A549 (cell line): Measurements from ENCODE around the gene PTPRF. TPM values are rescaled to one million over a fixed set of nuclear protein-coding genes. Genes with fewer than 3 reads are reported as not detected.

Source experiments
- ATAC-seq, 2 experiments: fragments of 200-7000 bp in 1 of 2; fragments of >200 bp in 1 of 2; cut with Nextera tagmentation in 1 of 2; cut with Tn5 transposase in 1 of 2; 3 replicates each; pipeline versions ENCODE4 v1.8.0 to v1.9.1; 2018 to 2020; ENCODE audit warnings: mild to moderate bottlenecking in 1 of 2, moderate library complexity in 1 of 2
- CTCF ChIA-PET: fragments of 300-600 bp; sonication (Branson Sonifier 250); formaldehyde crosslinking; extraction: SDS; loops from one replicate; lab custom pipeline; 2021; ENCODE audit warnings: antibody characterized with exemption, inconsistent platforms; lab: Yijun Ruan, JAX
- POLR2A ChIA-PET: fragments of 350-600 bp; formaldehyde crosslinking; extraction: SDS; loops from one replicate; lab custom pipeline; 2021; ENCODE audit warnings: antibody characterized with exemption, inconsistent platforms; lab: Yijun Ruan, JAX
- DNase-seq, 2 experiments: peaks; one replicate each; pipeline versions ENCODE4 v3.0.0 to v3.0.0-alpha.2; 2011 to 2016; ENCODE audit warnings: low read depth in 1 of 2, low spot score in 1 of 2
- FAIRE-seq: peaks from 2 replicates; lab custom pipeline; 2011; peaks lifted over from hg19 to GRCh38; lab: Jason Lieb, UNC
- H3K27ac ChIP-seq, 2 experiments: fragments of >200 bp; sonication (Bioruptor Twin); formaldehyde crosslinking; 3 replicates each; pipeline ENCODE4 v1.5.1; 2016 to 2017
- H3K4me1 ChIP-seq: fragments of >200 bp; sonication (Bioruptor Twin); formaldehyde crosslinking; 3 replicates; pipeline ENCODE4 v1.6.1; 2016
- H3K4me2 ChIP-seq: fragments of >200 bp; sonication (Bioruptor Twin); formaldehyde crosslinking; 3 replicates; pipeline ENCODE4 v1.6.1; 2016
- H3K4me3 ChIP-seq: fragments of >200 bp; sonication (Bioruptor Twin); formaldehyde crosslinking; 3 replicates; pipeline ENCODE4 v1.5.1; 2016
- H3K9me3 ChIP-seq: fragments of >200 bp; sonication (Bioruptor Twin); formaldehyde crosslinking; 3 replicates; pipeline ENCODE4 v1.6.1; 2016
- CBX2 ChIP-seq: fragments of 200-600 bp; sonication (generic); IDR thresholded peaks from 2 replicates; pipeline ENCODE4 v1.6.1; 2016; ENCODE audit warnings: low read depth, mild to moderate bottlenecking, borderline replicate concordance
- CHD2 ChIP-seq: fragments of 150-350 bp; IDR thresholded peaks from 2 replicates; pipeline ENCODE4 v1.6.1; 2014; ENCODE audit warnings: low read length; ENCODE audit not compliant: partially characterized antibody
- FOSB ChIP-seq: fragments of 250-450 bp; sonication (Bioruptor Pico); IDR thresholded peaks from 2 replicates; pipeline ENCODE4 v1.5.0; 2020; ENCODE audit warnings: mild to moderate bottlenecking, moderate library complexity
- FOSL2 ChIP-seq, 2 experiments: fragments of 450-650 bp in 1 of 2; fragments of >200 bp in 1 of 2; sonication (Bioruptor Twin) in 1 of 2; formaldehyde crosslinking; IDR thresholded peaks; 2 replicates each; pipeline versions ENCODE4 v1.5.0 to v1.6.1; 2016 to 2020; ENCODE audit warnings: mild to moderate bottlenecking in 1 of 2, moderate library complexity in 1 of 2
- GATA3 ChIP-seq: IDR thresholded peaks from 2 replicates; pipeline ENCODE4 v1.6.1; 2012; ENCODE audit warnings: borderline replicate concordance
- HOXA7 ChIP-seq: fragments of 250-450 bp; sonication (Bioruptor Pico); IDR thresholded peaks from 2 replicates; pipeline ENCODE4 v1.5.0; 2020; ENCODE audit warnings: mild to moderate bottlenecking, moderate library complexity
- HOXB13 ChIP-seq: fragments of 250-450 bp; sonication (Bioruptor Pico); IDR thresholded peaks from 2 replicates; pipeline ENCODE4 v1.5.0; 2020; ENCODE audit warnings: low read depth, mild to moderate bottlenecking, moderate library complexity
- HOXB5 ChIP-seq: fragments of 250-450 bp; sonication (Bioruptor Pico); IDR thresholded peaks from 2 replicates; pipeline ENCODE4 v1.5.0; 2020; ENCODE audit warnings: mild to moderate bottlenecking, moderate library complexity
- JUN ChIP-seq, 2 experiments: fragments of >200 bp; sonication (Bioruptor Twin); formaldehyde crosslinking; IDR thresholded peaks; 2 replicates in 1 of 2; 3 replicates in 1 of 2; pipeline ENCODE4 v1.6.1; 2016 to 2017
- KDM1A ChIP-seq: fragments of 200-600 bp; sonication (generic); IDR thresholded peaks from 2 replicates; pipeline ENCODE4 v1.6.1; 2016; ENCODE audit warnings: low read depth, mild to moderate bottlenecking
- MAFK ChIP-seq: fragments of 450-650 bp; IDR thresholded peaks from 2 replicates; pipeline ENCODE4 v1.6.1; 2014; ENCODE audit not compliant: partially characterized antibody
- MYC ChIP-seq: IDR thresholded peaks from 2 replicates; pipeline ENCODE4 v1.6.1; 2012; ENCODE audit warnings: mild to moderate bottlenecking, inconsistent platforms, low read length, improper control_type of control experiment, borderline replicate concordance
- NR3C1 ChIP-seq: fragments of >200 bp; sonication (Bioruptor Twin); formaldehyde crosslinking; IDR thresholded peaks from 3 replicates; pipeline ENCODE4 v1.6.1; 2017
- PHF8 ChIP-seq: fragments of 200-600 bp; sonication (generic); IDR thresholded peaks from 2 replicates; pipeline ENCODE4 v1.6.1; 2016; ENCODE audit warnings: low read depth, mild to moderate bottlenecking, antibody characterized with exemption, moderate library complexity, borderline replicate concordance
- POLR2A ChIP-seq: IDR thresholded peaks from 2 replicates; pipeline ENCODE4 v1.6.1; 2012; ENCODE audit warnings: mild to moderate bottlenecking, low read length
- SMC3 ChIP-seq: fragments of >200 bp; sonication (Bioruptor Twin); formaldehyde crosslinking; IDR thresholded peaks from 3 replicates; pipeline ENCODE4 v1.6.1; 2018; ENCODE audit warnings: inconsistent platforms
- TFCP2L1 ChIP-seq: fragments of 250-450 bp; sonication (Bioruptor Pico); IDR thresholded peaks from 2 replicates; pipeline ENCODE4 v1.5.0; 2021; ENCODE audit warnings: mild to moderate bottlenecking
- TP53 ChIP-seq: fragments of 250-450 bp; sonication (Bioruptor Pico); IDR thresholded peaks from 2 replicates; pipeline ENCODE4 v1.5.0; 2021; ENCODE audit warnings: mild to moderate bottlenecking, moderate library complexity
- ZC3H11A ChIP-seq: fragments of 450-650 bp; IDR thresholded peaks from 2 replicates; pipeline ENCODE4 v1.6.1; 2014; ENCODE audit warnings: antibody characterized with exemption, mild to moderate bottlenecking
- ZFP36 ChIP-seq: fragments of 450-650 bp; IDR thresholded peaks from 2 replicates; pipeline ENCODE4 v1.6.1; 2014; ENCODE audit warnings: borderline replicate concordance; ENCODE audit not compliant: partially characterized antibody
- ZSCAN20 ChIP-seq: fragments of 250-450 bp; sonication (Bioruptor Pico); IDR thresholded peaks from 2 replicates; pipeline ENCODE4 v1.8.0; 2022; ENCODE audit warnings: mild to moderate bottlenecking, moderate library complexity
- WGBS: methylation state at CpG from one replicate; pipeline ENCODE4 v1.1.6; 2017; ENCODE audit errors: missing lambda C conversion rate; 5-methylcytosine and 5-hydroxymethylcytosine counted together
- polyA plus RNA-seq, 4 experiments: library from polyadenylated mRNA; depleted of rRNA in 3 of 4; stranded (reverse); fragments of >200 nt; fragmentation: RNase III in 1 of 4; extraction: RNeasy Plus Mini Kit Qiagen cat#74134 plus additional on column Dnase treatment in 1 of 4; gene quantifications; 2 replicates in 3 of 4; 3 replicates in 1 of 4; pipeline ENCODE4 v1.2.3, GENCODE V29; 2011 to 2017
- TF ChIP-seq, protein P1 (sequence below): fragments of >200 bp; sonication (Bioruptor Twin); formaldehyde crosslinking; IDR thresholded peaks from 3 replicates; pipeline ENCODE4 v1.6.1; 2016
- TF ChIP-seq, protein P2 (sequence below): IDR thresholded peaks from 2 replicates; pipeline ENCODE4 v1.6.1; 2012
- TF ChIP-seq, protein P3 (sequence below): fragments of >200 bp; sonication (Bioruptor Twin); formaldehyde crosslinking; IDR thresholded peaks from 2 replicates; pipeline ENCODE4 v1.6.1; 2016
- TF ChIP-seq, protein P4 (sequence below): fragments of >200 bp; sonication (Bioruptor Twin); formaldehyde crosslinking; IDR thresholded peaks from 3 replicates; pipeline ENCODE4 v1.5.1; 2016
- TF ChIP-seq, protein P5 (sequence below): fragments of 200-600 bp; sonication (generic); IDR thresholded peaks from 2 replicates; pipeline ENCODE4 v1.6.1; 2016; ENCODE audit warnings: antibody characterized with exemption, mild to moderate bottlenecking, moderate library complexity

Gene PTPRF
- polyA plus RNA-seq, 2 of the 4 experiments (the other 2 are of a cell fraction): 68.5 to 96.5 TPM

DNA sequence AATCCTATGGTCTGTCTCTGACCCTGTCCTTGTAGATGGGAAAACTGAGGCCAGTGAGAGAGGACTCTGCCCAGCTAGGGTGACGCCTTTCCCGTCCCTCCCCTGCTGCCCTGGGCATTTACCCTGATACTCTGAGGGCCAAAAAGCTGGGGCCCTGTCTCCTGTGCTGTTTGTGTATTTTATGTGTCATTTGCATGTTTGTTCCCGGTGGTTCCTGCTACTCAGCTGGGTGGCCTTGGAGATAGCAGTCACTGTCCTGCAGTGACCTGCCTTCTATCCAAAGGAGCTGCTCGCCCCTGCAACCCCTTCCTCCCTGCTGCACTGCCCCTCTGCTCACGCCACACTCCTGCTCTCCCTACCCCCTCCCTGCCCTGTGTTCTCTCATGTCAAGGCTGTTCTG, 78.1 kb downstream of the PTPRF start:
- POLR2A ChIA-PET: no interaction called here
- CTCF ChIA-PET: interaction anchor here (0.6 to 0.8 kb wide), 2 partner anchors 76 to 260 kb away, joined by 3 read pairs; no protein-coding TSS in a partner anchor
- WGBS: 88% methylated on average over 5 of the region's 5 CpGs
- DNase-seq: no peak
- no peaks in the 10 kb centered on the region for H3K4me1 ChIP-seq
- no peak for FAIRE-seq
- H3K4me3 ChIP-seq: no peak overlapping the region
- no peak overlapping the region for H3K4me2 ChIP-seq
- ATAC-seq: no peak
- H3K9me3 ChIP-seq: no peaks in the 10 kb centered on the region
- H3K27ac ChIP-seq: no peak overlapping the region
- TF ChIP-seq ZFP36: no peak
- TF ChIP-seq SMC3: no peak
- TF ChIP-seq HOXB5 (CRISPR knock-in tag): no peak
- no peak for TF ChIP-seq POLR2A
- TF ChIP-seq ZSCAN20 (CRISPR knock-in tag): no peak
- TF ChIP-seq FOSB (CRISPR knock-in tag): no peak
- TF ChIP-seq KDM1A: no peak
- TF ChIP-seq, protein P1, sequence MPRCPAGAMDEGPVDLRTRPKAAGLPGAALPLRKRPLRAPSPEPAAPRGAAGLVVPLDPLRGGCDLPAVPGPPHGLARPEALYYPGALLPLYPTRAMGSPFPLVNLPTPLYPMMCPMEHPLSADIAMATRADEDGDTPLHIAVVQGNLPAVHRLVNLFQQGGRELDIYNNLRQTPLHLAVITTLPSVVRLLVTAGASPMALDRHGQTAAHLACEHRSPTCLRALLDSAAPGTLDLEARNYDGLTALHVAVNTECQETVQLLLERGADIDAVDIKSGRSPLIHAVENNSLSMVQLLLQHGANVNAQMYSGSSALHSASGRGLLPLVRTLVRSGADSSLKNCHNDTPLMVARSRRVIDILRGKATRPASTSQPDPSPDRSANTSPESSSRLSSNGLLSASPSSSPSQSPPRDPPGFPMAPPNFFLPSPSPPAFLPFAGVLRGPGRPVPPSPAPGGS: no peak
- TF ChIP-seq, protein P2, sequence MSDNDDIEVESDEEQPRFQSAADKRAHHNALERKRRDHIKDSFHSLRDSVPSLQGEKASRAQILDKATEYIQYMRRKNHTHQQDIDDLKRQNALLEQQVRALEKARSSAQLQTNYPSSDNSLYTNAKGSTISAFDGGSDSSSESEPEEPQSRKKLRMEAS: no peak
- no peak for TF ChIP-seq JUN (IDR thresholded peaks at IDR 0.05)
- TF ChIP-seq HOXA7: no peak
- no peak for TF ChIP-seq NR3C1
- TF ChIP-seq, protein P3, sequence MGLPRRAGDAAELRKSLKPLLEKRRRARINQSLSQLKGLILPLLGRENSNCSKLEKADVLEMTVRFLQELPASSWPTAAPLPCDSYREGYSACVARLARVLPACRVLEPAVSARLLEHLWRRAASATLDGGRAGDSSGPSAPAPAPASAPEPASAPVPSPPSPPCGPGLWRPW: no peak

DNA sequence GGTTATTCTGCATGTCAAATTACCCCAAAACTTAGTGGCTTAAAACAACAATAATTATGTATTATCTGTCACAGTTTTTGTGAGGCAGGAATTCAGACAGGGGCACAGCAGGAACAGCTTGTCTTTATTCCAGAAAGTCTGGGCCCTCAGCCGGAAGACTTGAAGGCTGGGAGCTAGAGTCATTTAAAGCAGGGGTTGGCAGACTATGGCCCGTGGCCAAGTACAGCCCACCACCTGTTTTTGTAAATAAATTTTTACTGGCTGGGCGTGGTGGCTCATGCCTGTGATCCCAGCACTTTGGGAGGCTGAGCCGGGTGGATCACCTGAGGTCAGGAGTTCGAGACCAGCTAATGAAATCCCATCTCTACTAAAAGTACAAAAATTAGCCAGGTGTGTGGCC, 79.7 kb downstream of the PTPRF start:
- FAIRE-seq (no peak), ATAC-seq (no peak)

DNA sequence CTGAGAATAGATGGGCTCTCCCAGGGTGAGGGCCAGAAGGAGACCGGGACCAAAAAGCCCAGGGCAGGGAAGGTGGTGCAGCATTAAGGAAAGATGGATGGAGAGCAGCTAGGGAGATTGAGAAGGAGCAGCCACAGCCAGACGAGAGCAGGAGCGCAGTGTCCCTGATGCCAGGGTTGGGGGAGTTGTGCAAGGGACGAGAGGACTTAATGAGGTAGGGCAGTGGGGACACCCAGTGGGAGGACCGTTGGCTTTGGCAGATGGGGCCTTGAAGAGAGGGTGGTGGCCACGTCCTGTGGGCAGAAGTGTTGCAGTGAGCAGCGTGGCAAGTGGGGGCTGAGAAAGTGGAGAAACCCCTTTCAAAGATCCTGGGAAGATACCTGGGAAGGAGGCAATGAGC, 81.3 kb downstream of the PTPRF start:
- POLR2A ChIA-PET: no interaction called here
- FAIRE-seq (no peak), DNase-seq (no peak), ATAC-seq (no peak)
- no peak overlapping the region for H3K4me3 ChIP-seq
- CTCF ChIA-PET: no interaction called here
- WGBS: 96% methylated on average over 7 of the region's 7 CpGs
- H3K27ac ChIP-seq: no peak overlapping the region
- H3K9me3 ChIP-seq: no peaks in the 10 kb centered on the region
- no peaks in the 10 kb centered on the region for H3K4me1 ChIP-seq
- no peak for TF ChIP-seq FOSL2 (IDR thresholded peaks at IDR 0.05)
- TF ChIP-seq FOSL2 (CRISPR knock-in tag; IDR thresholded peaks at IDR 0.05): no peak
- no peak for TF ChIP-seq HOXA7
- no peak for TF ChIP-seq MAFK
- no peak for TF ChIP-seq TP53 (CRISPR knock-in tag)
- TF ChIP-seq GATA3: no peak
- no peak for TF ChIP-seq TFCP2L1 (CRISPR knock-in tag)
- TF ChIP-seq HOXB5 (CRISPR knock-in tag): no peak
- no peak for TF ChIP-seq CHD2
- no peak for TF ChIP-seq MYC
- TF ChIP-seq, protein P4, sequence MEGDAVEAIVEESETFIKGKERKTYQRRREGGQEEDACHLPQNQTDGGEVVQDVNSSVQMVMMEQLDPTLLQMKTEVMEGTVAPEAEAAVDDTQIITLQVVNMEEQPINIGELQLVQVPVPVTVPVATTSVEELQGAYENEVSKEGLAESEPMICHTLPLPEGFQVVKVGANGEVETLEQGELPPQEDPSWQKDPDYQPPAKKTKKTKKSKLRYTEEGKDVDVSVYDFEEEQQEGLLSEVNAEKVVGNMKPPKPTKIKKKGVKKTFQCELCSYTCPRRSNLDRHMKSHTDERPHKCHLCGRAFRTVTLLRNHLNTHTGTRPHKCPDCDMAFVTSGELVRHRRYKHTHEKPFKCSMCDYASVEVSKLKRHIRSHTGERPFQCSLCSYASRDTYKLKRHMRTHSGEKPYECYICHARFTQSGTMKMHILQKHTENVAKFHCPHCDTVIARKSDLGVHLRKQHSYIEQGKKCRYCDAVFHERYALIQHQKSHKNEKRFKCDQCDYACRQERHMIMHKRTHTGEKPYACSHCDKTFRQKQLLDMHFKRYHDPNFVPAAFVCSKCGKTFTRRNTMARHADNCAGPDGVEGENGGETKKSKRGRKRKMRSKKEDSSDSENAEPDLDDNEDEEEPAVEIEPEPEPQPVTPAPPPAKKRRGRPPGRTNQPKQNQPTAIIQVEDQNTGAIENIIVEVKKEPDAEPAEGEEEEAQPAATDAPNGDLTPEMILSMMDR: no peak
- no peak for TF ChIP-seq JUN (IDR thresholded peaks at IDR 0.05)
- no peak for TF ChIP-seq CBX2
- TF ChIP-seq, protein P5, sequence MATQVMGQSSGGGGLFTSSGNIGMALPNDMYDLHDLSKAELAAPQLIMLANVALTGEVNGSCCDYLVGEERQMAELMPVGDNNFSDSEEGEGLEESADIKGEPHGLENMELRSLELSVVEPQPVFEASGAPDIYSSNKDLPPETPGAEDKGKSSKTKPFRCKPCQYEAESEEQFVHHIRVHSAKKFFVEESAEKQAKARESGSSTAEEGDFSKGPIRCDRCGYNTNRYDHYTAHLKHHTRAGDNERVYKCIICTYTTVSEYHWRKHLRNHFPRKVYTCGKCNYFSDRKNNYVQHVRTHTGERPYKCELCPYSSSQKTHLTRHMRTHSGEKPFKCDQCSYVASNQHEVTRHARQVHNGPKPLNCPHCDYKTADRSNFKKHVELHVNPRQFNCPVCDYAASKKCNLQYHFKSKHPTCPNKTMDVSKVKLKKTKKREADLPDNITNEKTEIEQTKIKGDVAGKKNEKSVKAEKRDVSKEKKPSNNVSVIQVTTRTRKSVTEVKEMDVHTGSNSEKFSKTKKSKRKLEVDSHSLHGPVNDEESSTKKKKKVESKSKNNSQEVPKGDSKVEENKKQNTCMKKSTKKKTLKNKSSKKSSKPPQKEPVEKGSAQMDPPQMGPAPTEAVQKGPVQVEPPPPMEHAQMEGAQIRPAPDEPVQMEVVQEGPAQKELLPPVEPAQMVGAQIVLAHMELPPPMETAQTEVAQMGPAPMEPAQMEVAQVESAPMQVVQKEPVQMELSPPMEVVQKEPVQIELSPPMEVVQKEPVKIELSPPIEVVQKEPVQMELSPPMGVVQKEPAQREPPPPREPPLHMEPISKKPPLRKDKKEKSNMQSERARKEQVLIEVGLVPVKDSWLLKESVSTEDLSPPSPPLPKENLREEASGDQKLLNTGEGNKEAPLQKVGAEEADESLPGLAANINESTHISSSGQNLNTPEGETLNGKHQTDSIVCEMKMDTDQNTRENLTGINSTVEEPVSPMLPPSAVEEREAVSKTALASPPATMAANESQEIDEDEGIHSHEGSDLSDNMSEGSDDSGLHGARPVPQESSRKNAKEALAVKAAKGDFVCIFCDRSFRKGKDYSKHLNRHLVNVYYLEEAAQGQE: no peak
- no peak for TF ChIP-seq ZC3H11A
- H3K4me2 ChIP-seq: no peak overlapping the region

More for the DNA sequence above, 79.7 kb downstream of the PTPRF start:
- Histone ChIP-seq H3K27ac (no peak overlapping the region), H3K9me3 (no peaks in the 10 kb centered on the region), H3K4me2 (no peak overlapping the region), H3K4me1 (no peaks in the 10 kb centered on the region), H3K4me3 (no peak overlapping the region)
- ChIA-PET CTCF (no interaction called here), POLR2A (interaction anchor here (1.0 kb wide), 1 partner anchor 40 kb away, joined by 3 read pairs; the partner anchor contains the start of gene KDM4A)
- WGBS: 89% methylated on average over 5 of the region's 5 CpGs
- TF ChIP-seq HOXB13 (no peak), PHF8 (no peak)
- DNase-seq: no peak
